KMS-11 (cell line): ENCODE measurements around the gene PRMT3.
"Not testable (repeated sequence)": the region's sequence is repeated elsewhere in the genome, so short reads cannot be mapped to it uniquely, and the experiment has no call there.

Experiments
- H2AFZ ChIP-seq: fragments of 200-600 bp; sonication (generic); 2 replicates; pipeline ENCODE4 v1.6.1; 2016; ENCODE audit warnings: antibody characterized with exemption, mixed run types, low read depth
- H3K27ac ChIP-seq: fragments of 200-600 bp; sonication (generic); 2 replicates; pipeline ENCODE4 v1.6.1; 2016; ENCODE audit warnings: mild to moderate bottlenecking, mixed run types
- H3K27me3 ChIP-seq: fragments of 200-600 bp; sonication (generic); 2 replicates; pipeline ENCODE4 v1.6.1; 2017; ENCODE audit warnings: mild to moderate bottlenecking, low read depth, mixed run types, moderate library complexity; ENCODE audit not compliant: insufficient read depth
- H3K36me3 ChIP-seq: fragments of 200-600 bp; sonication (generic); 2 replicates; pipeline ENCODE4 v1.6.1; 2017; ENCODE audit warnings: mild to moderate bottlenecking, mixed run types; ENCODE audit not compliant: insufficient read depth
- H3K4me1 ChIP-seq: fragments of 200-600 bp; sonication (generic); 2 replicates; pipeline ENCODE4 v1.6.1; 2016; ENCODE audit warnings: mild to moderate bottlenecking, low read depth, mixed run types; ENCODE audit not compliant: poor library complexity, severe bottlenecking
- H3K4me2 ChIP-seq: fragments of 200-600 bp; sonication (generic); 2 replicates; pipeline ENCODE4 v1.7.0; 2016; ENCODE audit warnings: mild to moderate bottlenecking, mixed run types
- H3K4me3 ChIP-seq: fragments of 200-600 bp; sonication (generic); IDR thresholded peaks from 2 replicates; pipeline ENCODE4 v1.6.1; 2017; ENCODE audit warnings: low read depth, low read length, mixed read lengths; ENCODE audit not compliant: insufficient read depth
- H3K79me2 ChIP-seq: fragments of 200-600 bp; sonication (generic); 2 replicates; pipeline ENCODE4 v1.6.1; 2016; ENCODE audit warnings: low read depth, mixed run types; ENCODE audit not compliant: insufficient read depth
- H3K9ac ChIP-seq: fragments of 200-600 bp; sonication (generic); 2 replicates; pipeline ENCODE4 v1.6.1; 2016; ENCODE audit warnings: mild to moderate bottlenecking, mixed run types
- H4K20me1 ChIP-seq: fragments of 200-600 bp; sonication (generic); 2 replicates; pipeline ENCODE4 v1.6.1; 2016; ENCODE audit warnings: mild to moderate bottlenecking, mixed run types; ENCODE audit not compliant: insufficient read depth
- CTCF ChIP-seq: fragments of 200-600 bp; sonication (generic); conservative IDR thresholded peaks from 2 replicates; pipeline ENCODE4 v1.6.1; 2017; ENCODE audit warnings: low read depth, mild to moderate bottlenecking, antibody characterized with exemption, low read length, moderate library complexity, mixed read lengths

The PRMT3 gene

GRCh38 chr11:20373147-20373546 lies 14.4 kb upstream of the PRMT3 start:
- no peak overlapping the region for H2AFZ ChIP-seq

DNA sequence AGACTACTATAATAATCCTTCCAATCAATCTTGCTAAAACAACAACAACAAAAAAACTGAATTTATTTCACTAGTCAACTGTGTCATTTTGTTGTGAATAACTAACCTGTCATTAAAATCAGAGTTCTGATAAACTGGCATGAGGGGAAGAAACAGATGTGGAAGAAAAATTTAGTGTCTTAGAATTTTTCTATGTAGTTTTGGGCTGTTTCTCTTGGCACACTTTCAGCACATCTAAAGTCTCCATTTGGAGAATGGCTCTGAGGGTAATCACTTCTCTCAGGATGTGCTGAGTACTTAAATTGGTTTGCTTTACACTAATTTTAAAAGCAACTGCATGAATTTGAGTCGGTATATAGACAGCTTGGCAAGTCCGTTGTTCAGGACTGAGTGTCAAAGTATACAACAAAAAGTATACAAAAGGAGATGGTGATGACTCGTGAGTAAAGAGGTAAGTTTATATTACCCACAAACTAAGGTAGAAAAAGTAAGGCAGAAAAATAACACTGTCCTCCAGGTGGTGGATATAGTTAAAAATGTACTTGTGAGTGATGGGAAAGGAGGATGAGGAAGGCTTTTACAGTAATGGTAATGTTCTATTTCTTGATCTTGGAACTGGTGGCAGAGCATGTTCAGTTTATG lies 13.8 kb upstream of the PRMT3 start:
- no peak overlapping the region for H2AFZ ChIP-seq
- no peak for TF ChIP-seq CTCF
- no peak overlapping the region for H3K4me2 ChIP-seq
- no peaks in the 10 kb centered on the region for H3K79me2 ChIP-seq
- H3K4me3 ChIP-seq = no peak overlapping the region
- H4K20me1 ChIP-seq = no peaks in the 10 kb centered on the region
- H3K4me1 ChIP-seq = peaks cover 2% of the 10 kb centered on the region
- H3K9ac ChIP-seq = no peak overlapping the region
- no peak overlapping the region for H3K27ac ChIP-seq
- peaks cover 4% of the 10 kb centered on the region; the same call in 1 of the 2 replicates for H3K36me3 ChIP-seq
- no peaks in the 10 kb centered on the region for H3K27me3 ChIP-seq

More at GRCh38 chr11:20373147-20373546, 14.4 kb upstream of the PRMT3 start:
- Histone ChIP-seq H3K79me2 (no peaks in the 10 kb centered on the region), H4K20me1 (no peaks in the 10 kb centered on the region), H3K27ac (no peak overlapping the region), H3K4me3 (no peak overlapping the region), H3K4me1 (peaks cover 7% of the 10 kb centered on the region), H3K9ac (no peak overlapping the region), H3K36me3 (peaks cover 4% of the 10 kb centered on the region; the same call in 1 of the 2 replicates), H3K27me3 (no peaks in the 10 kb centered on the region), H3K4me2 (no peak overlapping the region)
- TF ChIP-seq CTCF = no peak

DNA sequence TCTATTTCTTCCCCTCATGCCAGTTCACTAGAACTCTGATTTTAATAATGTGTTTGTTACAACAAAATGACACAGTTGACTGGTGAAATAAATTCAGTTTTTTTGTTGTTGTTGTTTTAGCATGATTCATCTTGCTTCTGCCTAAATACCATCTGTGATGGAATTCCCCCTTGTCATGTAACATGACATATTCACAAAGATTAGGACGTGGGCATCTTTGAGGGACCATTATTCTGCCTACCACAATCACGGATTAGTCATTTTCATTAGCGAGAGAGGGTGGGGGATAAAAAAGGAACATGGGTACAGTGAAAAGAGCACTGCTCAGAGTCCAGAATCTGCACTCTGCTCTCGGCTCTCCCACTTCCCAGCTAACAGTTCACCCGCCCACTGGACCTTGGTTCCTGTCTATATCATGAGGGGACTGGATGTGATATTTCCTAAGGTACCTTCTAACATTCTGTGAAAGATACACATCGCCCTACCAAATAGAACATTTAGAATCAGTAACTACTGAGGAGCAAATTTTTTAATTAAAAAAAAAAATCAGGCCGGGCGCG lies 12.7 kb upstream of the PRMT3 start:
- H3K4me1 ChIP-seq = no peaks in the 10 kb centered on the region
- H3K4me2 ChIP-seq = no peak overlapping the region
- no peaks in the 10 kb centered on the region for H4K20me1 ChIP-seq
- no peaks in the 10 kb centered on the region for H3K27me3 ChIP-seq
- no peak overlapping the region for H3K27ac ChIP-seq
- no peak overlapping the region for H3K9ac ChIP-seq
- TF ChIP-seq CTCF = no peak
- H3K4me3 ChIP-seq = no peak overlapping the region
- no peaks in the 10 kb centered on the region for H3K79me2 ChIP-seq
- H3K36me3 ChIP-seq = peaks cover 4% of the 10 kb centered on the region; the same call in 1 of the 2 replicates
- no peak overlapping the region for H2AFZ ChIP-seq

GRCh38 chr11:20376162-20376730 lies 11.3 kb upstream of the PRMT3 start:
- Histone ChIP-seq H4K20me1 (no peaks in the 10 kb centered on the region), H3K36me3 (peaks cover 4% of the 10 kb centered on the region; the same call in 1 of the 2 replicates), H3K4me2 (no peak overlapping the region), H3K79me2 (no peaks in the 10 kb centered on the region), H2AFZ (no peak overlapping the region), H3K9ac (no peak overlapping the region), H3K27me3 (no peaks in the 10 kb centered on the region), H3K4me3 (no peak overlapping the region), H3K4me1 (no peaks in the 10 kb centered on the region), H3K27ac (no peak overlapping the region)
- TF ChIP-seq CTCF = no peak

DNA sequence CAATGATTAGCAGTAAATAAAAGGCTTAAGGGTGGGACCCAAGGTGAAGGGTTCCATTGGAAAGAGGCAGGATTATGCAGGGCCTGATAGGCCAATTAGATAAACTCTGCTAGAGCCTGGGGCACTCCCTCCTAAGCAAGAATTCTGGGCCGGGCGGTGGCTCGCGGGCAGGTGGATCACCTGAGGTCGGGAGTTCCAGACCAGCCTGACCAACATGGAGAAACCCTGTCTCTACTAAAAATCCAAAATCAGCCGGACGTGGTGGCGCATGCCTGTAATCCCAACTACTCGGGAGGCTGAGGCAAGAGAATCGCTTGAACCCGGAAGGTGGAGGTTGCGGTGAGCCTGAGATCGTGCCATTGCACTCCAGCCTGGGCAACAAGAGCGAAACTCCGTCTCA lies 1.5 kb upstream of the PRMT3 start:
- not testable (repeated sequence) for H3K4me2 ChIP-seq, H3K36me3 ChIP-seq, H2AFZ ChIP-seq, H4K20me1 ChIP-seq, H3K27me3 ChIP-seq, H3K9ac ChIP-seq, H3K27ac ChIP-seq, H3K4me3 ChIP-seq
- Histone ChIP-seq H3K4me1 (peaks cover 13% of the 10 kb centered on the region), H3K79me2 (peaks cover 30% of the 10 kb centered on the region; the same call in 1 of the 2 replicates)
